ENCODE data around the gene GRAMD2B. TPM values are rescaled to one million over a fixed set of nuclear protein-coding genes. Genes with fewer than 3 reads are reported as not detected.

GRAMD2B gene
- total and polyA plus RNA-seq, 2 experiments from 2014 or later = 90.4 to 128 TPM

DNA sequence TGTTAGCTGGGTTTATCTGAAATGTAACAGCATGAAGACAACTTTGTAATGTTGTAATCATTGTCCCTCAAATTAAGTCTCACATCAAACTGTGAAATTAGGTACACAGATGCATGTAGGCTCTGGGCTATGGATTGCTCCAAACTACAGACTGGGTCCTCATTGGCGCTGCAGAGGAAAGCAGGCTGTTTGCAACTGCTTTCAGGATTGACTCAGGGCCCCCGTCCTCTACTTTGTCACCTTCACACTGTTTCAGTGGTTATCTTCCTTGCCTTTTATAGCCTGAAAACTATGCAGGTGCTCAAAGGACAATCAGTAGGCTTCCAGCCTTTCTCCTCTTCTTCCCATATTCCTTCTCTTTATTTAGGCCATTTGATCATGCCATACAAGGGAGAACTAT, 18.0 kb downstream of the GRAMD2B start:
- no peak overlapping the region for H3K4me2 ChIP-seq (ENCODE audit: unreplicated experiment)
- no peak for DNase-seq
- WGBS, 2 experiments (ENCODE audit: low coverage in 1 of 2, low lambda C conversion rate in 2 of 2, missing lambda C conversion rate in 2 of 2) = 96 to 100% methylated on average over 2 of the region's 2 CpGs
- H3K9me3 ChIP-seq (ENCODE audit: low read depth) = no peaks in the 10 kb centered on the region
- H3K27me3 ChIP-seq (replicated peaks; ENCODE audit: insufficient read depth) = no peaks in the 10 kb centered on the region
- peaks cover 84% of the 10 kb centered on the region for H3F3A ChIP-seq (ENCODE audit: insufficient read depth)
- H3K9me2 ChIP-seq (ENCODE audit: insufficient read depth) = no peaks in the 10 kb centered on the region
- H3K4me3 ChIP-seq = no peak overlapping the region
- H3K9ac ChIP-seq = no peak overlapping the region
- no peak overlapping the region for H3K27ac ChIP-seq
- H2AFZ ChIP-seq = no peak overlapping the region
- peaks cover 91% of the 10 kb centered on the region for H3K79me2 ChIP-seq (ENCODE audit: insufficient read depth)
- in situ Hi-C loops (cut with MboI) = no loop called here
- H4K20me1 ChIP-seq (ENCODE audit: insufficient read depth) = no peaks in the 10 kb centered on the region
- TF ChIP-seq EZH2 (IDR thresholded peaks at IDR 0.05; ENCODE audit: insufficient read depth, poor library complexity, severe bottlenecking) (no peak), EZH2phosphoT487 (IDR thresholded peaks at IDR 0.05; ENCODE audit: insufficient read depth, low read depth) (no peak)
- peaks cover 62% of the 10 kb centered on the region for H3K4me1 ChIP-seq (ENCODE audit: insufficient read depth)
- H3K36me3 ChIP-seq (ENCODE audit: low read depth) = peaks cover 45% of the 10 kb centered on the region

DNA sequence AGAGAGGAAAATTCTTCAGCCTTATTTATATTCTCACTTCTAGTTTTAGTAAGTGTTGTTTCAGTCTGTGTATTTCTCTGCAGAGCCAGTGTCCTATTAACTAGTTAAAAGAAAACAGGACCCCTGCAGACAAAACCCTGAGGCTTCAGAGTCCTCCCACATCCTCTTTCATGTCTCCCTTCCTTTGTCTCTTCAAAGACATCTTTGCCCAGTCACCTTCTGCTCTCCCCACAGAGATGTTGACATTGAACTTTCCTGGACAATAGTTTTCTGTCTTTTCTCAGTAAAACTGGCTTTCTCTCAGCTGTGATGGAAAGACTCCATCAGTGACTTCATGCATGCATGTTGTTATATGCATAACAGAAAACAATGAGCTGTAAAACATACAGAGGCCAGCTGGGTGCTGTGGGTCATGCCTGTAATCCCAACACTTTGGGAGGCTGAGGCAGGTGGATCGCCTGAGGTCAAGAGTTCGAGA, 20.2 kb downstream of the GRAMD2B start:
- H3K9ac ChIP-seq = no peak overlapping the region
- no peaks in the 10 kb centered on the region for H3K27me3 ChIP-seq (replicated peaks; ENCODE audit: insufficient read depth)
- peak overlapping the region; percentile 15 for H3K27ac ChIP-seq
- no peaks in the 10 kb centered on the region for H4K20me1 ChIP-seq (ENCODE audit: insufficient read depth)
- no peaks in the 10 kb centered on the region for H3K9me3 ChIP-seq (ENCODE audit: low read depth)
- H3K4me1 ChIP-seq (ENCODE audit: insufficient read depth) = peaks cover 67% of the 10 kb centered on the region
- H3K79me2 ChIP-seq (ENCODE audit: insufficient read depth) = peaks cover 84% of the 10 kb centered on the region
- DNase-seq = no peak
- H3K36me3 ChIP-seq (ENCODE audit: low read depth) = peaks cover 26% of the 10 kb centered on the region; the same call in 1 of the 2 replicates
- TF ChIP-seq EZH2phosphoT487 (IDR thresholded peaks at IDR 0.05; ENCODE audit: insufficient read depth, low read depth) = no peak
- no peak for TF ChIP-seq EZH2 (IDR thresholded peaks at IDR 0.05; ENCODE audit: insufficient read depth, poor library complexity, severe bottlenecking)
- WGBS, 2 experiments (ENCODE audit: low coverage in 1 of 2, low lambda C conversion rate in 2 of 2, missing lambda C conversion rate in 2 of 2) = 94 to 100% methylated on average over 2 of the region's 2 CpGs
- no peaks in the 10 kb centered on the region for H3K9me2 ChIP-seq (ENCODE audit: insufficient read depth)
- H3K4me3 ChIP-seq = no peak overlapping the region
- peaks cover 83% of the 10 kb centered on the region for H3F3A ChIP-seq (ENCODE audit: insufficient read depth)
- H3K4me2 ChIP-seq (ENCODE audit: unreplicated experiment) = no peak overlapping the region
- in situ Hi-C loops (cut with MboI) = no loop called here
- H2AFZ ChIP-seq = no peak overlapping the region

DNA sequence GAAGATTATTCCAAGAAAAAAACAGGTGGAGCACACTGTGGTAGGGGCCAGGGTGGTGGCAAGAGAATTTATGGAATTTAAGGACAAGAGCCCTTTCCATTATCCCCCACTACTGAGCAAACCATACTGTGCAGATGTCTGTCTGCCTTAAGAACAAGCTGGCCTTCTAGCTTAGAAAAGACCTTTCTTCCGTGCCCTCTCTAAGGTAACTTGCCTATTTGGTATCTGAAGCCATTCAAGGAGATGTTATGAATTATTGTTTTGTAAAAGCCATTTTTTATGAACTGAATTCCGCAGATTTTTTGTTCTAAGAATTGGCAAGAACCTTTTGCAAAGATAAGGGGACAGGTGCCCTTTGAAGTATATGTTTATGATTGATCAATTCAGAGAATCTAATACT, 20.9 kb downstream of the GRAMD2B start:
- in situ Hi-C loops (cut with MboI) = no loop called here
- Histone ChIP-seq H3K4me3 (no peak overlapping the region), H3K27me3 (replicated peaks; ENCODE audit: insufficient read depth) (no peaks in the 10 kb centered on the region), H3F3A (ENCODE audit: insufficient read depth) (peaks cover 83% of the 10 kb centered on the region), H2AFZ (no peak overlapping the region), H3K36me3 (ENCODE audit: low read depth) (peaks cover 28% of the 10 kb centered on the region; the same call in 1 of the 2 replicates), H3K79me2 (ENCODE audit: insufficient read depth) (peaks cover 84% of the 10 kb centered on the region), H3K4me2 (ENCODE audit: unreplicated experiment) (no peak overlapping the region), H3K9ac (no peak overlapping the region), H3K4me1 (ENCODE audit: insufficient read depth) (peaks cover 67% of the 10 kb centered on the region), H3K9me3 (ENCODE audit: low read depth) (no peaks in the 10 kb centered on the region), H3K9me2 (ENCODE audit: insufficient read depth) (no peaks in the 10 kb centered on the region), H4K20me1 (ENCODE audit: insufficient read depth) (no peaks in the 10 kb centered on the region), H3K27ac (0 out of 2 replicates have a peak overlapping the region, but pooled peaks have one; percentile 15)
- no peak for DNase-seq
- WGBS, 2 experiments (ENCODE audit: low coverage in 1 of 2, low lambda C conversion rate in 2 of 2, missing lambda C conversion rate in 2 of 2) = 73 to 79% methylated on average over 2 of the region's 2 CpGs
- TF ChIP-seq EZH2 (IDR thresholded peaks at IDR 0.05; ENCODE audit: insufficient read depth, poor library complexity, severe bottlenecking) (no peak), EZH2phosphoT487 (IDR thresholded peaks at IDR 0.05; ENCODE audit: insufficient read depth, low read depth) (no peak)

DNA sequence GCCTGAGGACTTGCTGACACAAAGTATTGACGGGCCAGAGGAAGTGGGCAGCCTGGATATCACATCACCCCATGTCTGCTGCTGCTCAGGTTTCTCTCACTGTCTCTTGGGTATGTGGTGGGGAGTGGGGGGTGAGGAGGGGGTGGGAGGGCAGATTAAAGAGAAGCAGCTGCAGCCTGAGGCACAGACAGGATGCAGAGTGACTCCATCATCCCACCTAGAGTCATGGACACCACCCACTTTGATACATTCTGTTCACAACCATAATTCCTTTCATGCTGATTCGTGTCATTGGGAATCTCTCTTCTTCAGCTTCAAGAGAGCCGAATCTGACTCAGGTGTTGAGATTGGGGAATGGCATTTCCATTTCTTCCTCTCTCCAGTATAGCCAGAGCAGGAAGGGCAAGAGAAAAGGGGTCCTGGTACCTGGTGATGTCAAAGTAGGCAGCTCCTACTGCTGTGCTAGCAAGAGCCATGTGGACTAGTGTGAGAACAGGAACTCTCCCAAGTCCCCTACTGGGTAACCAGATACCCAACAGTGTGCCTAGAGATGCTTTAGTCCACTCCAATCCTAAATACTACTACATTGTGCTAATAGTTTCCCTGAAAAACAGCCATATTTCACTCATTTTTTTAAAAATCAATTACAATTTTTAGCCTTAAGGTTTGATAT, 22.4 kb downstream of the GRAMD2B start:
- peak overlapping the region; percentile 31; the same call in 1 of the 2 replicates for H3K9ac ChIP-seq

More for the DNA sequence above, 22.4 kb downstream of the GRAMD2B start:
- 0 out of 2 replicates have a peak overlapping the region, but pooled peaks have one; percentile 13 for H3K4me3 ChIP-seq
- in situ Hi-C loops (cut with MboI) = no loop called here
- peak overlapping the region; percentile 90 for H3K27ac ChIP-seq
- H4K20me1 ChIP-seq (ENCODE audit: insufficient read depth) = no peaks in the 10 kb centered on the region
- H3F3A ChIP-seq (ENCODE audit: insufficient read depth) = peaks cover 84% of the 10 kb centered on the region
- peaks cover 84% of the 10 kb centered on the region for H3K79me2 ChIP-seq (ENCODE audit: insufficient read depth)
- peak overlapping the region; percentile 68 for H3K4me2 ChIP-seq (ENCODE audit: unreplicated experiment)
- no peak for TF ChIP-seq EZH2phosphoT487 (IDR thresholded peaks at IDR 0.05; ENCODE audit: insufficient read depth, low read depth)
- no peak for TF ChIP-seq EZH2 (IDR thresholded peaks at IDR 0.05; ENCODE audit: insufficient read depth, poor library complexity, severe bottlenecking)
- H3K4me1 ChIP-seq (ENCODE audit: insufficient read depth) = peaks cover 75% of the 10 kb centered on the region
- 20 to 23% methylated on average over 3 of the region's 3 CpGs for WGBS, 2 experiments (ENCODE audit: low coverage in 1 of 2, low lambda C conversion rate in 2 of 2, missing lambda C conversion rate in 2 of 2)
- H3K36me3 ChIP-seq (ENCODE audit: low read depth) = peaks cover 14% of the 10 kb centered on the region; the same call in 1 of the 2 replicates
- DNase-seq = peak; percentile 47
- H3K27me3 ChIP-seq (replicated peaks; ENCODE audit: insufficient read depth) = no peaks in the 10 kb centered on the region
- H2AFZ ChIP-seq = no peak overlapping the region
- H3K9me3 ChIP-seq (ENCODE audit: low read depth) = no peaks in the 10 kb centered on the region
- no peaks in the 10 kb centered on the region for H3K9me2 ChIP-seq (ENCODE audit: insufficient read depth)

Data from GM23248 (cell line).